ENCODE results near the gene GLRA2.

The GLRA2 gene

DNA sequence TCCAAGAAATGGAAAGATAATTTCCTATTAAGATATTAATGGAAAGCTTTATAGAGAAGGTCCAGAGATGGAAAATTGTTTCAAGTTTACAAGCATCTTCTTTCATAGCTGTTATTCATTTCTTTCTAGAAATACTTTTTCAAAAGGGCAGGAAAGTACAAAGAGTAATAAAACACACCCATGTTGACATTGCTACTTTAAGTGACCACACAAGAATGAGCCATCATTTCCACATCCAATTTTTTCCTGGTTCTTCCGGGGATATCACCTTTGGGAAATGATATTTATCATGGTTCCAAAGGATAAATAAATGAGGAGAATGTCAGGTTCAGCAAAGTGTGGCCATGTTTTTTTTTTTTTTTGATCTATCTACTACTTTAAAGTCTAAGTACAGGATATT is 4.5 kb downstream of the GLRA2 start:
- WGBS, 2 donors (ENCODE audit: extremely low coverage in 2 of 2, insufficient read length in 2 of 2, insufficient replicate concordance in 1 of 2) = no CpG with 5 or more reads among the region's 1 CpG

DNA sequence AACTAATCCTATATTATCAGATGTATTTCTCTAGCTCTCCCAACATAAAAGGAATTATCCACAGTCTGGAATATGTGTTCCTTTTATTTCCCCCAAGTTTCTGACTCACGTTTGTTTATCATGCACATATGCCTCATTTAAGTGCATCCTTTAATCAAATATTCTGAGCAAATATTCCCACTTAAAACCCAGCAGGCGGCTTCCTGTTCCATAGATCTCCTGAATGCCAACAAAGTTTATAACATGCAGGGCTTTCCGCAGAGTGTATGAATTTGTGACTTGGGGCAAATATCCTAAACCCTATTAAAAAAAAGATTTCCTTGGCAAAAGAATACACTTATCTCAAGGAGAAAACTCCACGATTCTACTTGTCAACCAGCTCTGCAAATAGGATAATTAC is 16.9 kb downstream of the GLRA2 start:
- no peak overlapping the region for H3K27ac ChIP-seq (replicated peaks; ENCODE audit: low read length)
- no peak overlapping the region for H2BK5ac ChIP-seq (ENCODE audit: low read length)
- no peak overlapping the region for H3K9ac ChIP-seq (ENCODE audit: low read depth, low read length, poor library complexity)
- no peak overlapping the region for H2BK120ac ChIP-seq (ENCODE audit: low read depth, low read length)
- no peak overlapping the region for H4K91ac ChIP-seq (ENCODE audit: low read depth, low read length, poor library complexity)
- H3K36me3 ChIP-seq (replicated peaks in 1 of 2; ENCODE audit: control insufficient read depth in 2 of 2, insufficient read depth in 2 of 2, low read length in 2 of 2) = no peaks in the 10 kb centered on the region
- no peaks in the 10 kb centered on the region for H3K9me3 ChIP-seq (replicated peaks in 1 of 2; ENCODE audit: control insufficient read depth in 2 of 2, insufficient read depth in 1 of 2, low read depth in 1 of 2, low read length in 2 of 2)
- H2AFZ ChIP-seq (ENCODE audit: low read length) = no peak overlapping the region
- no peak overlapping the region for H3K23ac ChIP-seq (ENCODE audit: low read depth, low read length, poor library complexity)
- H4K8ac ChIP-seq (ENCODE audit: low read depth, low read length) = no peak overlapping the region
- no peak overlapping the region for H3K18ac ChIP-seq (ENCODE audit: low read length)
- H3K4me1 ChIP-seq (ENCODE audit: control insufficient read depth in 2 of 2, insufficient read depth in 1 of 2, low read depth in 1 of 2, low read length in 2 of 2) = no peaks in the 10 kb centered on the region
- H3K79me1 ChIP-seq (ENCODE audit: low read depth, low read length) = no peaks in the 10 kb centered on the region
- H3K4me3 ChIP-seq (ENCODE audit: low read length in 2 of 2) = no peak overlapping the region
- H3K4ac ChIP-seq (ENCODE audit: low read length) = no peak overlapping the region
- H2BK12ac ChIP-seq (ENCODE audit: low read length) = no peak overlapping the region
- no peak overlapping the region for H3K4me2 ChIP-seq (ENCODE audit: insufficient read depth, low read length, poor library complexity, severe bottlenecking)
- no peak overlapping the region for H3K14ac ChIP-seq (ENCODE audit: low read length)
- no peak overlapping the region for H2AK5ac ChIP-seq (ENCODE audit: low read depth, low read length)
- H2BK15ac ChIP-seq (ENCODE audit: low read length) = no peak overlapping the region
- no peak for DNase-seq (ENCODE audit: low spot score)
- no peaks in the 10 kb centered on the region for H3K27me3 ChIP-seq (ENCODE audit: control insufficient read depth in 3 of 3, insufficient read depth in 3 of 3, low read depth in 1 of 3, low read length in 3 of 3)
- WGBS, 2 donors (ENCODE audit: extremely low coverage in 2 of 2, insufficient read length in 2 of 2, insufficient replicate concordance in 1 of 2) = no CpG with 5 or more reads among the region's 4 CpGs

More for the DNA sequence above, 4.5 kb downstream of the GLRA2 start:
- H3K23ac ChIP-seq (ENCODE audit: low read depth, low read length, poor library complexity) = no peak overlapping the region
- H3K4me2 ChIP-seq (ENCODE audit: insufficient read depth, low read length, poor library complexity, severe bottlenecking) = no peak overlapping the region
- H2BK12ac ChIP-seq (ENCODE audit: low read length) = no peak overlapping the region
- H4K91ac ChIP-seq (ENCODE audit: low read depth, low read length, poor library complexity) = no peak overlapping the region
- no peaks in the 10 kb centered on the region for H3K9me3 ChIP-seq (replicated peaks in 1 of 2; ENCODE audit: control insufficient read depth in 2 of 2, insufficient read depth in 1 of 2, low read depth in 1 of 2, low read length in 2 of 2)
- H3K36me3 ChIP-seq (replicated peaks in 1 of 2; ENCODE audit: control insufficient read depth in 2 of 2, insufficient read depth in 2 of 2, low read length in 2 of 2) = no peaks in the 10 kb centered on the region
- H3K4me1 ChIP-seq (ENCODE audit: control insufficient read depth in 2 of 2, insufficient read depth in 1 of 2, low read depth in 1 of 2, low read length in 2 of 2) = no peaks in the 10 kb centered on the region
- no peak for DNase-seq (ENCODE audit: low spot score)
- no peak overlapping the region for H3K4ac ChIP-seq (ENCODE audit: low read length)
- H3K27me3 ChIP-seq (ENCODE audit: control insufficient read depth in 3 of 3, insufficient read depth in 3 of 3, low read depth in 1 of 3, low read length in 3 of 3) = no peaks in the 10 kb centered on the region
- H3K18ac ChIP-seq (ENCODE audit: low read length) = no peak overlapping the region
- no peak overlapping the region for H3K9ac ChIP-seq (ENCODE audit: low read depth, low read length, poor library complexity)
- H3K79me1 ChIP-seq (ENCODE audit: low read depth, low read length) = no peaks in the 10 kb centered on the region
- no peak overlapping the region for H3K14ac ChIP-seq (ENCODE audit: low read length)
- no peak overlapping the region for H3K4me3 ChIP-seq (ENCODE audit: low read length in 2 of 2)
- no peak overlapping the region for H2BK15ac ChIP-seq (ENCODE audit: low read length)
- H2AFZ ChIP-seq (ENCODE audit: low read length) = no peak overlapping the region
- no peak overlapping the region for H2AK5ac ChIP-seq (ENCODE audit: low read depth, low read length)
- no peak overlapping the region for H2BK120ac ChIP-seq (ENCODE audit: low read depth, low read length)
- no peak overlapping the region for H2BK5ac ChIP-seq (ENCODE audit: low read length)
- no peak overlapping the region for H4K8ac ChIP-seq (ENCODE audit: low read depth, low read length)
- no peak overlapping the region for H3K27ac ChIP-seq (replicated peaks; ENCODE audit: low read length)

DNA sequence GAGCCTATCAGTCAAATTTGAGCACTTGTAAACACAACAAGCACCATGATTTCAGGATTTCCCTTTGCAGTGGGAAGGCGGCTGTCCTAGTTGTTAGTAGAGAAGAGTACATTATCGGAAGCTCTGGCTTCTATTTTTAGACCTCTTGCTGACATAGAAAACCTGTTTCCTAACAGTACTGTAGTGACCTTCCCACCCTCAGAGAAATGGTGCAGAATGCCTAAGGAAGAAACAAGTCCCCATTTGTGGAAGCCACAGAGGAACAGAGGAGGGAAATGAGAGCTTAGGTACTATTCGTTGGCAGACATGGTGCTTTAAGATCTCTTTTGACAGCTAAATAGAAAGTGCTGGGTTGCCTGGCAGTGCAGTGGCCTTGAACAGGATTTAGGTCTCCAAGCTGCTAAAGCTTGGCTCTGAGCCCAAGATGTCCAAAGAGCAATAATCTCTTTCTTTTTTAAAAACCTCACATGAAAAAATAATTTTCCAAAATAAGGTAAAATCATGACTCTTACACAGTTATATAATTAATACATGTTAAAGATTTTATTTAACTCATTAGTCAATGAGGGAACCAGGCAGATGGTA is 24.9 kb downstream of the GLRA2 start:
- Histone ChIP-seq H3K9me3 (replicated peaks in 1 of 2; ENCODE audit: control insufficient read depth in 2 of 2, insufficient read depth in 1 of 2, low read depth in 1 of 2, low read length in 2 of 2) (no peaks in the 10 kb centered on the region), H3K9ac (ENCODE audit: low read depth, low read length, poor library complexity) (no peak overlapping the region), H2BK12ac (ENCODE audit: low read length) (no peak overlapping the region), H3K27ac (replicated peaks; ENCODE audit: low read length) (no peak overlapping the region), H3K27me3 (ENCODE audit: control insufficient read depth in 3 of 3, insufficient read depth in 3 of 3, low read depth in 1 of 3, low read length in 3 of 3) (no peaks in the 10 kb centered on the region), H3K18ac (ENCODE audit: low read length) (no peak overlapping the region), H3K4ac (ENCODE audit: low read length) (no peak overlapping the region), H3K79me1 (ENCODE audit: low read depth, low read length) (no peaks in the 10 kb centered on the region), H3K4me2 (ENCODE audit: insufficient read depth, low read length, poor library complexity, severe bottlenecking) (no peak overlapping the region), H3K36me3 (replicated peaks in 1 of 2; ENCODE audit: control insufficient read depth in 2 of 2, insufficient read depth in 2 of 2, low read length in 2 of 2) (no peaks in the 10 kb centered on the region), H4K8ac (ENCODE audit: low read depth, low read length) (no peak overlapping the region), H3K4me3 (ENCODE audit: low read length in 2 of 2) (no peak overlapping the region), H3K23ac (ENCODE audit: low read depth, low read length, poor library complexity) (no peak overlapping the region), H4K91ac (ENCODE audit: low read depth, low read length, poor library complexity) (no peak overlapping the region), H2BK5ac (ENCODE audit: low read length) (no peak overlapping the region), H3K4me1 (ENCODE audit: control insufficient read depth in 2 of 2, insufficient read depth in 1 of 2, low read depth in 1 of 2, low read length in 2 of 2) (no peaks in the 10 kb centered on the region), H3K14ac (ENCODE audit: low read length) (no peak overlapping the region), H2BK15ac (ENCODE audit: low read length) (no peak overlapping the region), H2AFZ (ENCODE audit: low read length) (no peak overlapping the region), H2BK120ac (ENCODE audit: low read depth, low read length) (no peak overlapping the region), H2AK5ac (ENCODE audit: low read depth, low read length) (no peak overlapping the region)
- DNase-seq (ENCODE audit: low spot score) = no peak
- no CpG with 5 or more reads among the region's 3 CpGs for WGBS, 2 donors (ENCODE audit: extremely low coverage in 2 of 2, insufficient read length in 2 of 2, insufficient replicate concordance in 1 of 2)

DNA sequence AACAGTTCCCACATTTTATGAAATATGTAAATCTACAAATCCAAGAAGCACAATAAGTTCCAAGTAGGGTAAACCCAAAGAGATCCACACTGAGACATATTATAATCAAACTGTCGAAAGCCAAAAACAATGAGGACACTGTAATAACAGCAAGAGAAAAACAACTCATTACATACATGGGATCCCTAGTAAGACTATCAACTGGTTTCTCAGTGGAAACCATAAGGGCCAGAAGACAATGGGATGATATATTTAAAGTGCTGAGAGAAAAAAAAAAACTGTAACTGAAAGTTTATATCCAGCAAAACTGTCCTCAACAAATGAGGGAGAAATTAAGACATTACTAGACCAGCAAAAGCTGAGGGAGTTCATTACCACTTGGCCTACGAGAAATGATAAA is 34.7 kb downstream of the GLRA2 start:
- Histone ChIP-seq H2AK5ac (ENCODE audit: low read depth, low read length) (no peak overlapping the region), H3K4ac (ENCODE audit: low read length) (no peak overlapping the region), H3K14ac (ENCODE audit: low read length) (no peak overlapping the region), H3K18ac (ENCODE audit: low read length) (no peak overlapping the region), H3K4me1 (ENCODE audit: control insufficient read depth in 2 of 2, insufficient read depth in 1 of 2, low read depth in 1 of 2, low read length in 2 of 2) (no peaks in the 10 kb centered on the region), H3K9me3 (replicated peaks in 1 of 2; ENCODE audit: control insufficient read depth in 2 of 2, insufficient read depth in 1 of 2, low read depth in 1 of 2, low read length in 2 of 2) (no peaks in the 10 kb centered on the region), H3K36me3 (replicated peaks in 1 of 2; ENCODE audit: control insufficient read depth in 2 of 2, insufficient read depth in 2 of 2, low read length in 2 of 2) (no peaks in the 10 kb centered on the region), H2BK5ac (ENCODE audit: low read length) (no peak overlapping the region), H3K9ac (ENCODE audit: low read depth, low read length, poor library complexity) (no peak overlapping the region), H2BK12ac (ENCODE audit: low read length) (no peak overlapping the region), H4K8ac (ENCODE audit: low read depth, low read length) (no peak overlapping the region), H3K4me2 (ENCODE audit: insufficient read depth, low read length, poor library complexity, severe bottlenecking) (no peak overlapping the region), H3K23ac (ENCODE audit: low read depth, low read length, poor library complexity) (no peak overlapping the region), H3K27ac (replicated peaks; ENCODE audit: low read length) (no peak overlapping the region), H2BK120ac (ENCODE audit: low read depth, low read length) (no peak overlapping the region), H2BK15ac (ENCODE audit: low read length) (no peak overlapping the region), H3K4me3 (ENCODE audit: low read length in 2 of 2) (no peak overlapping the region), H3K27me3 (ENCODE audit: control insufficient read depth in 3 of 3, insufficient read depth in 3 of 3, low read depth in 1 of 3, low read length in 3 of 3) (no peaks in the 10 kb centered on the region), H2AFZ (ENCODE audit: low read length) (no peak overlapping the region), H3K79me1 (ENCODE audit: low read depth, low read length) (no peaks in the 10 kb centered on the region), H4K91ac (ENCODE audit: low read depth, low read length, poor library complexity) (no peak overlapping the region)
- DNase-seq (ENCODE audit: low spot score) = no peak
- no CpG with 5 or more reads among the region's 2 CpGs for WGBS, 2 donors (ENCODE audit: extremely low coverage in 2 of 2, insufficient read length in 2 of 2, insufficient replicate concordance in 1 of 2)
